Fibroblast of skin of scalp (primary cell): Measurements from ENCODE around the gene CDK9.
"Not testable (repeated sequence)": the region's sequence is repeated elsewhere in the genome, so short reads cannot be mapped to it uniquely, and the experiment has no call there.

Source experiments
- DNase-seq: peaks from one replicate; pipeline ENCODE4 v3.0.0-alpha.2; 2013

The CDK9 gene

DNA sequence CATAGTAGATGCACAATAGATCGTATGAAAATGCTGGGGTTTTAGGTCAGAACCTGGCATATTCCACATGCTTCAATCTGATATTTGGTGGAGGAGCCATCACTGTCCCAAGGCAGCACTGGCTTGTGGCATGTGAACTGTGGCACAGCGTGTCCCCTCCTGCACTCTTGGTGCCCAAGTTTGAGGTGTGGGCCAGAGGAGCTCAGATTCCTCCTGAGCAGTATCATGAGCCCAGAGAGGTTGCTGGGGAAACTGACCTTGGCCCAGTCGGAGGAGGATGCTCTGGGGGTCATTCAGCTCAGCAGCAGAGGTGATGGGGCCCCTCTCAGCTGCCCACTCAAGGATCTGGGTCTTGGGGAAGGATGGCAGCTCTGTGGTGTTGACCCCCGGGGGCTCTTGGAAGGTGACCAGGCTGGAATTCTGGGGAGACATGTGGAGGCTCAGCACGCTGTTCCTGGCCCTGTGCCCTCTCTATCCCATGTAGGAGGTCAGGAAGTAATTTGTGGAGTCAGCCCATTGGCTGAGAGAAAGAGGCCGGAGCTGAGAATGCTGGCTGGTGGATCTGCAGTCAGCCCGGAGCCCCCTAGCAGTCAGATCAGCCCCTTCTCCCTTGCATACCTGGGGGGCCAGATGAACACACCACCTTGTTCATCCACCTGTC is 40.5 kb downstream of the CDK9 start:
- no peak for DNase-seq

DNA sequence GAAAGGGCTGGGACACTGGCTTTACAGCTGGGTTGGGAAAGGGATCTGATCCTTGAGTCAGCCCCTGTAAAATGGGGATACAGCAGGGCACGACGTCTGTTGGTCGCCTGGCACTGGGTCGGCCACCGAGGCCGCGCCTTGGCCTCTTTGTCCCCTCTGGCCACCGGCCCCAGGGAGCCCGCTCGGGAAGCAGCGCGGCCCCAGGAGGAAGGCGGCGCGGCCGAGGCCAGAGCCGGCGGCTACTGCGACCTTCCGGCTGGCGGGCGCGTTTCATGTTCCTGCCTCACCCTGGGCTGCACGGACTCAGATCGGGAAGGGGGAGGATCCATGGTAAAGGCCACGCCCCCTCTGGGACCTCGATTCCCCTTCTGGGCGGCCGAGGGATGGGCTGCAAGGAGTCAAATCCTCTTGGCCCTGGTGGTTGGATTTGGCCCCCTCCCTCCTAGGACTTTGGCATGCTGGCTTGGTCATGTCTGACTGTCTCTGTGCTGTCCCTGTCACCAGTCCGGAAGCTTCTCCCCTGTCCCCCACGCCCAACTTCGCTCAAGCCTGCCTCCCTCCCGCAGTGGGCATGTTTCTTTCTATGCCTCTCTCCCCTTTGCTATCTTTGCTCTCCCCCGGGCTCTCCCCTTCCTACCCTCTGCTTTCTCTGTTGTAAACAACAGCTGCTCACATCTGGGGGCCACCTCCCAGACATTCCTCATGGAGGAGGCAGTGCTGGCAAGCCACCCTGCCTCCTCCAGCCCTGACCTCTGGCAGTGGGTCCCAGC is 42.6 kb downstream of the CDK9 start:
- DNase-seq, result peak; percentile 51

DNA sequence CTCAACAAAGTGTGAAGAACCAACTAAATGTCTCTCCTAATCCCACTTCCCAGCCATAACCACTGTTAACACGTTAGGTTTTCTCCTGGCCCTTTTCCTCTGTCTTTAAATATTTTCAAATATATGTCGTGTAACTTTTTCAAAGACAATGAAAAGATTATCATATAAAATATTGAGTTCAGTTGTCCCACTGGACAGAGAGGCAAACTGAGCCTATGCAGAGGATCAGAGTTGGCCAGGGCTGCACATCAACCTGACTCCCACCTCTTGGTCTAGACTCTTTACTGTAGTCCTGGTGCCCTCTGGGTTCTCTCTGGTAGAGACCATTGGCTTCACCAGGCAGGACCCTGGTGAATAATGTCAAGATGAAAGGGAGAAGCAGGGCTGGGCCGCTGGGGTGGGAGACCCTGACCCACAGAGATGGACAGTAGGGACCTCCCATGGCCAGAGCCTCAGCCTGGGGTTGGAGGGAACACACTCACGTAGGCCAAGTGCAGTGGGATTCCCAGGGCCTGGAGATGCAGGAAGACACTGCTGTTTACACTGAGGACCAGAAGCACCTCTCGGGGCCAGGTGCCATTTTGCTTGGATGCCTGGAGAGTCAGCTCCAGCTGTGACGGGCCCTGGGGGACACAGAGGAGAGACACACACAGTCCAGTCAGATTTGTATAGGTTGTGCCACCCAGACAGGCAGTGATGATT is 43.5 kb downstream of the CDK9 start:
- no peak for DNase-seq

DNA sequence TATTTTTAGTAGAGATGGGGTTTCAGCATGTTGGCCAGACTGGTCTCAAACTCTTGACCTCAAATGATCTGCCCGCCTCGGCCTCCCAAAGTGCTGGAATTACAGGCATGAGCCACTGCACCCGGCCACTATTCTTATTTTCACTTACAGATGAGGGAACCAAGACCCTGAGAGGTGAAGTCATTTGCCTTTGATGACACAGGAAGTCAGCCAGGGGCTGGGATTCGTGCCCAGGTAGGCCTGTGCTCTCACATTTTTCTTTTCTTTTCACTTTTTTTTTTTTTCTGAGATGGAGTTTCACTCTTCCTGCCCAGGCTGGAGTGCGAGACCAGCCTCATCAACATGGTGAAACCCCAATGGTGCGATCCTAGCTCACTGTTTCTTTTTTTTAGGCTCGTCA is 46.4 kb downstream of the CDK9 start:
- DNase-seq, result no peak

DNA sequence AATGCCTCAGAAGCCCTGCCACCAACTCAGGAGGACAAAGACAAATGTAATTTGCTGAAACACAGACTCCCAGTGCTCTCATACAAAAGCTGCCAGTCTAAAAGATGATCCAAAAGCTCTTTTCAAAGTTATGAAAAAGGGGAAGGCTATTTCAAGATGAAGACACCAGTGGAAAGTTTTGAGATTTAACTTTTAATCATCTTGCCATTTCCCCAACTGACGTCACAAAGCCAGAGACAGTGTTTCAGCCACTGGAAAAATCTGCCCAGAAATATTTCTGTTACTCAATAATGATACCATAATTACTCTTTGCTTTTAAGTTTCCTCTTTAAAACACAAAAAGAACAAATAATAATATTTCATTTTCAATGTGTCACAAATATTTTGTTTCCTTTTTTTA is 47.7 kb downstream of the CDK9 start:
- no peak for DNase-seq

DNA sequence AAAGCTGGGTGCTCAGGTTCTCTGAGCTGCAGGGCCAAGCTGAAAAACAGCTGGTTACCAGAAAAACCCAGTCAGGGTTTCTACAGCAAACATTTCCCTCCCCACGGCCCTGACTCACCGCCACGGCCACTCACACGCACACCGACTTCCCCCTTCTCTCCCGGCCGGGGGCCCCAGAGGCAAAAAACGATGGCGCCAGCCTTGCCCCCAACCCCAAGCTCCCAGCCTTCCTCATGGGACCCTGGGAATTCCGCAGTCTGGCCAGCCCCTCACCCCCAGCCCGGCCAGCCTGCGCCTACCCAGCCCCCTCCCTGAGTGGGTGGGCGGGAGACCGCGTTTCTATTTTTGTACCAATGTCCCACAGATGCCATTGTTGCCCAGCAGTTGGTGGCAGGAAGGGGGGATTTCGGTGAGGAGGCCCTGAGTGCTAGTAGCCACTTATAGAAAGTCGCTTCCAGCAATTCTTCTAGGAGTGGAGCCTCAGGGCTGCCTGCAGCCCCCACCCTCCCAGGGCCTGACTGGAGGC is 50.2 kb downstream of the CDK9 start:
- peak; percentile 70 for DNase-seq

DNA sequence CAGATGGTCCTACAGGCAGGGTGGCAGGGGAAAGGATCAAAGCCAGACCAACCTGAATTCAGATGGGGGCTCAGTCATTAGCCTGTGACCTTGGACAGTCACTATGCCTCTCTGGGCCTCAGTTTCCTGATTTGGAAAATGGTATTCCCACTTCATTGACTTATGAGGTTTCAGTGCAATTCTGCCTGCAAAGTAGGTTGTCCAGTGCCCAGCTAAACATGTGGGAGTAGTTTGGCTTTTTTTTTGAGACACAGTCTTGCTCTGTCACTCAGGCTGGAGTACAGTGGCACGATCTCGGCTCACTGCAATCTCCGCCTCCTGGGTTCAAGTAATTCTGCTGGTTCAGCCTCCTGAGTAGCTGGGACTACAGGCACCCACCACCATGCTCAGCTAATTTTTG is 50.7 kb downstream of the CDK9 start:
- not testable (repeated sequence) for DNase-seq

DNA sequence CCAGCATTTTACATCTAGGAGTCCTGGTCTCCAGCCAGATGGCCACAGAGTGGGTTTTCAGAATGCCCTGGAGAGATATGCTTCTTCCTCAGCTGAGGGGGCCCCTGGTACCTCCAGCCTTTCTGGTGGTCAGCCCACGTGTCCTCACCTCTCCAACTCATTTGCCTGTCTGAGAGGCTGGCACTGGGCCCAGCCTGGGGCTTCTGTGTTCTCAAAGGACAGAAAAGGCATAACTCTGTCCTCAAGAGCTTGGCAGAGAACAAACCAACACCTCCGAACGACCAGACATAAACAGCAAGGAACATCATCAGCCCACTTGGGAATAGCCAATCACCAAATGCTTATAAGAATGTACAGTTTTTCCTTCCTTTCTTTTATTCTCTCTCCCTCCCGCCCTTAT is 51.5 kb downstream of the CDK9 start:
- no peak for DNase-seq

DNA sequence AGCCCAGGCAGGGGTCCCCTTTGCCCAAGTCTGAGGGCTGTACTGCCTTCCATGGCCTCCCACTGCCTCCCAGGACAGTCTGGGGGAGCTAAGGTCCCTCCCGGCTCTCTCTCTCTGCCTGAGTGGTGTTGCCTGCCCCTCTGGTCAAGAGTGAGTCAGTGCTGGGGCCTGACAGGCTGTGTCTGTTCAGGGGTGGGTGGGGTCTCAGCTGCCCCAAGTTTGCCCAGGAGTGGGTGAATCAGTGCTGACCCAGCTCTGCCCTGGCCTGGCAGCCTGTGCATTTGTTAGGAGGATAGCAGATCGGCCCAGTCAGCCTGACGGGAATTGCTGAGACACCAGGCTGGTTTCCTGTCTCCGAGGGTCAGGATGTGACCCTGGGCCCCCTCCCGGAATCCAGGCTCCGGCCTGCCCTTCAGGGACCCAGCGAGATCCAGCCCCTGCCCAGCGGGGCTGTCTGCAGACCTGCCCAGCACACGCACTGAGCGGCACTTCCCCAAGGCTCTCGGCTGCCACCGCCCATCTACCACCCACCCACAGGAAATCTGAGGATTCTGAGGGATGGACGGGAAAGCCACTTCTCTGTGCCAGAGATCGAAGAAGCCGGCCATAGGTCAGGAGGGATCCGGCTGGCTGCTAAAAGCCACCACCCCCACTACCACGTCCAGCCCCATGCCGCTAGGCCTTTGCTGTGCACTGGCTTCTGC is 52.7 kb downstream of the CDK9 start:
- DNase-seq, result peak; percentile 67
